ENCODE measurements around the gene SMIM11. TPM values are rescaled to one million over a fixed set of nuclear protein-coding genes. Genes with fewer than 3 reads are reported as not detected.

Gene SMIM11
- total RNA-seq, 1 experiment from 2014 or later: 2.3 TPM

GRCh38 chr21:34342476-34342875, 32.8 kb upstream of the SMIM11 start:
- TF ChIP-seq, protein P1, sequence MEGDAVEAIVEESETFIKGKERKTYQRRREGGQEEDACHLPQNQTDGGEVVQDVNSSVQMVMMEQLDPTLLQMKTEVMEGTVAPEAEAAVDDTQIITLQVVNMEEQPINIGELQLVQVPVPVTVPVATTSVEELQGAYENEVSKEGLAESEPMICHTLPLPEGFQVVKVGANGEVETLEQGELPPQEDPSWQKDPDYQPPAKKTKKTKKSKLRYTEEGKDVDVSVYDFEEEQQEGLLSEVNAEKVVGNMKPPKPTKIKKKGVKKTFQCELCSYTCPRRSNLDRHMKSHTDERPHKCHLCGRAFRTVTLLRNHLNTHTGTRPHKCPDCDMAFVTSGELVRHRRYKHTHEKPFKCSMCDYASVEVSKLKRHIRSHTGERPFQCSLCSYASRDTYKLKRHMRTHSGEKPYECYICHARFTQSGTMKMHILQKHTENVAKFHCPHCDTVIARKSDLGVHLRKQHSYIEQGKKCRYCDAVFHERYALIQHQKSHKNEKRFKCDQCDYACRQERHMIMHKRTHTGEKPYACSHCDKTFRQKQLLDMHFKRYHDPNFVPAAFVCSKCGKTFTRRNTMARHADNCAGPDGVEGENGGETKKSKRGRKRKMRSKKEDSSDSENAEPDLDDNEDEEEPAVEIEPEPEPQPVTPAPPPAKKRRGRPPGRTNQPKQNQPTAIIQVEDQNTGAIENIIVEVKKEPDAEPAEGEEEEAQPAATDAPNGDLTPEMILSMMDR (conservative IDR thresholded peaks at IDR 0.05): no peak
- Histone ChIP-seq H3K4ac (ENCODE audit: low read depth, low read length) (no peak overlapping the region), H2BK120ac (ENCODE audit: low read depth, low read length, poor library complexity, severe bottlenecking) (no peak overlapping the region), H3K14ac (ENCODE audit: insufficient read depth, low read length) (no peak overlapping the region), H2BK20ac (ENCODE audit: low read depth, low read length, poor library complexity, severe bottlenecking) (no peak overlapping the region), H2BK5ac (ENCODE audit: insufficient read length, low read length) (no peak overlapping the region), H3K4me2 (ENCODE audit: insufficient read depth, insufficient read length, low read length) (no peak overlapping the region), H2AK5ac (ENCODE audit: insufficient read length, low read length) (no peak overlapping the region), H2BK12ac (ENCODE audit: insufficient read length, low read depth, low read length) (no peak overlapping the region), H3K56ac (ENCODE audit: insufficient read length, low read depth, low read length) (no peak overlapping the region), H3T11ph (ENCODE audit: low read length) (no peak overlapping the region), H3K18ac (ENCODE audit: insufficient read length, low read depth, low read length) (no peak overlapping the region), H3K9ac (ENCODE audit: extremely low read depth, insufficient read length, low read length) (no peak overlapping the region), H3K23ac (ENCODE audit: insufficient read length, low read depth, low read length) (no peak overlapping the region), H3K9me3 (ENCODE audit: control insufficient read depth, low read depth, low read length) (no peaks in the 10 kb centered on the region), H3K23me2 (ENCODE audit: insufficient read length, low read depth, low read length, poor library complexity, severe bottlenecking) (no peaks in the 10 kb centered on the region), H3K79me2 (ENCODE audit: insufficient read depth, low read length) (no peaks in the 10 kb centered on the region), H3K27ac (ENCODE audit: insufficient read length, low read depth, low read length) (no peak overlapping the region), H2BK15ac (ENCODE audit: low read depth, low read length) (no peak overlapping the region), H3K79me1 (ENCODE audit: insufficient read depth, low read depth, low read length, poor library complexity, severe bottlenecking) (no peaks in the 10 kb centered on the region), H4K91ac (ENCODE audit: insufficient read length, low read depth, low read length) (no peak overlapping the region), H4K20me1 (ENCODE audit: control insufficient read depth, insufficient read depth, insufficient read length) (no peaks in the 10 kb centered on the region), H3K27me3 (ENCODE audit: insufficient read depth, low read length) (no peaks in the 10 kb centered on the region), H4K8ac (replicated peaks; ENCODE audit: insufficient read length, low read depth, low read length) (no peak overlapping the region), H4K5ac (ENCODE audit: insufficient read length, low read depth, low read length) (no peak overlapping the region), H2AFZ (ENCODE audit: low read length) (no peak overlapping the region), H3K4me1 (ENCODE audit: insufficient read depth, low read length) (no peaks in the 10 kb centered on the region)
- Mint-ChIP-seq H3K9me3 (no peaks in the 10 kb centered on the region; a peak in 1 of 5 replicates), H3K36me3 (ENCODE audit: insufficient read depth in 1 of 3, low read depth in 3 of 3) (no peaks in the 10 kb centered on the region), H3K27me3 (ENCODE audit: low read depth) (no peaks in the 10 kb centered on the region; the same call in 1 of the 2 replicates), H3K4me1 (peaks cover 5 to 9% of the 10 kb centered on the region in 2 experiments; a peak in 2 of 4 replicates), H3K4me3 (no peak overlapping the region), H3K27ac (no peak overlapping the region)
- no CpG with 5 or more reads among the region's 5 CpGs for WGBS (ENCODE audit: extremely low coverage, insufficient read length, low lambda C conversion rate)
- no peak for DNase-seq

All from H9 (cell line).